GM18498 (cell line): Measurements from ENCODE around the gene NEURL1.

Source experiments
- ATAC-seq: cut with Tn5 transposase; IDR thresholded peaks from one replicate; pipeline ENCODE4 v1.9.1; 2021; ENCODE audit warnings: mild to moderate bottlenecking, moderate library complexity; ENCODE audit not compliant: unreplicated experiment

The NEURL1 gene

DNA sequence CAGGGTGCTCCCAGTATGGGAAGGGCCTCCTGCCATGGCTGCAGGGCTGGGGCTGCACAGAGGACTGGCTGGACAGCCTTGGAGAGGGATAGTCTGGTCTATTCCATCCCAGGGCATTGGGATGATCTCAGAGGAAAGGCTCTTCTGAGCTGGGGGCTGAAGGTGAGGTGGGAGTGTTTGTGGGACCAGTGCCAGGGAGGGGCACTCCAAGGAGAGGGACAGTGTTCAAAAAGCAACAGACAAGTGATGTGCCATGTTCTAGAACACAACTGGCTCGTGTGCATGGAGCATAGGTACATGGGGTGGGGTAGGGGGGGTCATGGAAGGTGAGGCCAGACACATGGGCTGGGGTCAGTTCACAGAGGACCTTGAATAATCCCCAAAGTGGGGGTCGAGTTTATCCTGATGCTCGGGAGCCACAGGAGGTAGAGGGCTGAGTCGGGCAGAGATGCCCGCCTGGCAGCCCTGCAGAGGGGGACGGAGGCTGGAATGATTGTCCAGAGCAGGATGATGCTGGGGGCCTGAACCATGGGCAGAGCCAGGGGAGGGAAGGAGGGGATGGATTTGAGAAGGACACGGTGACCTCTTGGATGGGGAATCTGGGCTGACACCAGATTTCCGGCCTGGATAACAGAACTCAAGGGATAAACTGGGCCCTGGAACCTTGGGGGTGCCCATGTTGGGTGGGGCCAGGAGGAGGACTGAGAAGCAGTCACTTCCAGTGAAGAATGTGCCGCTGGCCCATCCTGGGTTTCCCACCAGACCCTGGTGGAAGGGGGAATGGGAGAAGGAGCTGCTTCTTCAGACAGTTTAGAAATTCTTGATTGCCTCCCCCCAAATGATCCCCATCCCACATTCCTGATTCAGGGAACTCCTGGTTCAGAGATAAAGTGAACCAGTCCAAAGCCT, 50.4 kb downstream of the NEURL1 start:
- ATAC-seq, result no peak

DNA sequence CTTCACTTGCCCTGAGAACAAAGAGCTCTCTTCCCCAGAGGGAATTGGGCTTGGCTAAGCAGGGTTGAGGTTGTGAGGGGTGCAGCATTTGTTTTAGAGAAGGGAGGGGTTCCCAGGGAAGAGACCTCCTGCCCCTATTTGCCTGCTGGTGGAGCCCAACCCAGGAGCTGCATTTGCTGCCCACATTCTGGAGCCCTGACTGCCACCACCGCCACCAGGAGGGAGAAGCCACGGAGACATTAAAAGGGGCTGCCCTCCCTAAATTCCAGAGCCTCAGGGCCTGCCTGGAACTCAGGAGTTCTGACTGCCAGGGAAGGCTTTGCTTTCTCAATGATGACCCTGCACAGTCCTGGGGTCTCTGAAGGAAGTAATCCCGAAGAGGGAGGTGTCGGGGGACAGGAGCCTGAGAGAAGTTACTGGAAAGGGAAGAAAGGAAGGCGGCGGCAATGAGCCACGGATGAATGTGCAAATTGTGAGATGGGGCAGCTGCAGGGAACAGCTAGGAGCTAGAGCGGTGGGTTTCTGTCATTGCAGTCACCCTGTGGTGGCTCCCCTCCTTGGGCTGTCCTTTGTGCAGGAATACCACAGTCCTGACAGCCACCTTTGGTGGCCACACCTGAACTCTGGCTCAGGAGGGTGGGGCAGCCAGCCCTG, 51.3 kb downstream of the NEURL1 start:
- no peak for ATAC-seq

DNA sequence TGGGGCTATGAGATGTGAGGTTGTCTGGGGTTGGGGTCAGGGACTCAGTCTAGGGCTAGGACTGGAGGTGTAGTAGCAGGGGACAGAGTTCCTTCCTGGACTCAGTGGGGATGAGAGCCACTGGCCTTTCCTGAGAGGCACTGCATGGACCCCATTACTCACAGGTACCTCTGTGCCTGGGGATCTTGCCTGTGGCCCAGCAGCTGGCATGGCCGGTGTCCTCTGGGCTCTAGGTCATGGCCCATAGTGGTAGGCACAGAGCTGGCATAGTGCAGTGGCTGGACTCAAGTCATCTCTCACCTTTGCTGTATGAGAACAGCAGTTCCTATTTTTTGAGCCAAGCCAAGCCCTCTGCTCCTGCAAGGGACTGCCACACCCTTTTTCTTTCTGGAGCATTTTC, 51.9 kb downstream of the NEURL1 start:
- ATAC-seq, result no peak

DNA sequence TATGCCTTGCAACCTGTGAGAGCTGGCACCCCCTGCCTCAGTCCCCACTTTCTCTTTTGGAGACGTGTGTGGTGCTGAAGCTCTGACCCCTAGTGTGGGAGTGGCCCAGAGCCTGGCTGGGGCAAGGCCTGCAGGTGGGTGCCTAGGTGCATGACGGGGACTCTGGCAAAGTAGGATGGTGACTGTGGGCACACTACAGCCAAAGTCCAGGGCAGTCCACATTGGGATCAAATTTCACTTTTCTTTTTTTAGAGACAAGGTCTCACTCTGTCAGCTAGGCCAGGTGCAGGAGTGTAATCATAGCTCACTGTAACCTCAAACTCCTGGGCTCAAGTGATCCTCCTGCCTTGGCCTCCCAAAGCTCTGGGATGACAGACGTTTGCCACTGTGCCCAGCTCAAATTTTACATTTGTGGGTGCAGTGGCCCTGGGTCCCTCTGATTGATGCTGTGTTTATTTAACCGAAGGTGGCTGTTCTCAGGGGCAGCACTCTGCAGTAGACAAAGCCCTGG, 52.3 kb downstream of the NEURL1 start:
- ATAC-seq, result no peak

DNA sequence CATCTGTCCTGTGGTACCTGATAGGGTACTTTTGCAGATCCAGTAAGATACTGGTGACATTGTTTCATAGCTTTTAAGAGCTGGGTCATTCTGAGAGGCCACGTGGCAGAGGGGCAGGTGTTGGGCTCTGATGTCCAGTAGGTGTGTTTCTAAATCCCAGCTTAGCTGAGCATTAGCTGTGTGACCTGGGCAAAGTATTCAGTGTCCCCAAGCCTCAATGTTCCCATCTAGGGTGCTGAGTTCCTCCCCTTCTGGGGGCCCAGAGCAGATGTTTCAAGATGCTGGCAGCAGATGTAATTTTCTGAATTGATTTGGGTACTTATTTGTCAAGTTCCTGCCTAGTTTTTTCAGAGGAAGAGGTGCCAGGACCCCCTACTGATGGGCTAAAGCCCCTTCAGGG, 52.9 kb downstream of the NEURL1 start:
- ATAC-seq, result no peak

DNA sequence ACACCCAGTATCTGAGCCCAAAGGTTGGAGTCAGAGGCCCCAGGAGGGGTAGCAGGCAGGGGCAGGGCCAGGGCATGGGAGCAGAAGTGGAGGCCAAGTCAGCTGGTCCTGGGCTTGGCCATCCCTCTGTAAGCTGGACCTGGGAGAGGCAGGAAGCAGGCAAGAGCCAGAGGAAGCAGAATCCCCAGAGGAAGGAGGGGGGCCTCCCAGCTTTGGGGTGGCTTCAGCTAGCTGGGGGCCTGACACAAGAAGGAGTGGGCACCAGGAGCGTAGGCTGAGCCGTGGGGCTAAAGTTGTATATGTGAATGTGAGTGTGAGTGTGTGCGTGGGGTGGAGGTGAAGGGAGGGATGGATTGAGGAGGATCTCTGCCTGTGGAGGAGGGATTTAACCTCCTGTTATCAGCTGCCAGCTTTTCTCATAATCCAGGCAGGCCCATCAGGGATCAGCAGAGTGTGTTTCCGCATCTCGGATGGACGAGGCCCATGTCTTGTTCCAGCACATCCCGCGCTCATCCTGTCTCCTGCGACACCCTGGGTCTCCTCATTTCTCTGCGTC, 54.0 kb downstream of the NEURL1 start:
- ATAC-seq, result no peak

DNA sequence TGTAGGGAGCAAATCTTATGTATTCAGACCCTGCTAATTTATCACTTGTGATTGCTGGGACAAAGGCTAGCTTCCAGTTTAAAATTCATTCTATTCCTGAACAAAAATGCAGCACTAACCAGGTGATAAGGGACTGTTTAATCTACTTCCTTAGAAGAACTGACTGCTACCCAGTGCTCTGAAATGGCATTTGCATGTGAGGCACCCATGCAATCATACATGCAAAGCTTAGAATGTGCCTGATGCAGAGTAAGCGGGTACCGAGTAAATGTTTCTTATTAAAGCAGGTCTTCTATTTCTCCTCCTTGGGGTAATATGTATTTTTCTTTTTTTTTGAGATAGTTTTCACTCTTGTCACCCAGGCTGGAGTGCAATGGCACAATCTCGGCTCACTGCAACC, 54.5 kb downstream of the NEURL1 start:
- no peak for ATAC-seq

DNA sequence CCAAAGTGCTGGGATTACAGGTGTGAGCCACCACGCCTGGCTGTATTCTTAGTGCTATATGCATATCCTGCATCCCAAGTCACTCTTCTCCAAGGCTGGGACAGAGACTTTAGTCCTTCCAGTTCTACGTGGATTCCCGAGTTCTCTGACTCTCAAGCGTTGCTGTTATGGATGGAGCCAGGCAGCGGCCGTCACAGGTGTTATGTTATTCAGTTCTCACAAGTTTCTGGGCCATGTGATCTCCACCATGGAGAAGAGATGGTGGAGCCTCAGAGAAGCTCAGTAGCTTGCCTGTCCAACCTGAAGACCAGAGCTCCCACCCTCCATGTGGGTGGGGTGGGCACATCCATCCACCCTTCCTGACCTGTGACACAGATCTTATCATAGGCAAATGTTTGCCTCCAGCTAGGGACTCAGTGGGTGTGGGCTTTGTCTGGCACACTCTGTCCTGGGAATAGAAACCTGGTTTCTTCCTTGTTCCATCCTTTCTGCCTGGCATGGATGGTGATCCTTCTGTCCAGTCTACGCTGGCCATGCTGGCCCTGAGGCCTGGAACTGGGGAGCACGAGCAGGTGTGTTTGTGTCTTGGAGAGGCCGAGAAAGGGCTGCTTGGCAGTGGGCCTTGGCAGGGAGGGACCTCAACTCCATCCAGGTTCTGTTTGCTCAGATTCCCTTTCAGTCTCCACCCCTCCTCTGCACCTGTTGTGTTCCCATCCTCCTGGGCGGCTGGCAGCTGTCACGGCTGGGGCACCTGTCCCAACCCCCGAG, 55.3 kb downstream of the NEURL1 start:
- ATAC-seq, result no peak

DNA sequence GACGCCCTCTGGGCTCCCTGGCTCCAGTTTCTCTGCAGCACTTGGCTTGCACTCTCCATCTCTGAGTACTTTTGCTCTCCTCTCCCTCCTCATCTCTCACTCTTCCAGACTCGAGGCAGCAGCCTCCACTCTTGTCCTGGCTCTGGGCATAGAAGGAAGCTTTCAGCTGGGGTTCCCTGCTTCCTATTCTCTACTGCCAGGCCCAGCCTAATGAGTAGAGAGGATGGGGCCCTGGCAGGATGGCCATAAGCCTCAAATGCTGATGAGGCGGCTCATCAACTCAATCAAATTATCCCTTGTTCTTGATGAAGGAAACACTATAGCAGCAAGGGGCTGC, 55.8 kb downstream of the NEURL1 start:
- no peak for ATAC-seq

DNA sequence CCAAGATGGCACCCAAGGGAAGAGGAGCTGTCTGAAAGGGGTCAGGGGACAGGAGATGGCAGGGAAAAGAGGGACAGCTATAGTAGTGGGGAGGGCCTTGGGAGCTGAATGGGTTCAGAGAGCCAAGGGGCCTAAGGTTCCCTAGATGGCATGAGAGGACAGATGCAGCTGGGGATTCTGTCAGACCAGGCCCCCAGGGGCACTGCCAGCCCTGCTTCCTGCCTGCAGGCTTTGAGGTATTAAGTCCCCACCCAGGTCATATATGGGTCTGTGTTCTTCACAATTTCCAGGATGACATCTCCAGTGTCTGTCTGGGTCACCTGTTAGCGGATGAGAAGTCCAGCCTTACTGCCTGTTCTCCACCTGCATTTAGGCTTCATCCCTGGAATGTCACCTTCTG, 56.7 kb downstream of the NEURL1 start:
- ATAC-seq, result no peak

DNA sequence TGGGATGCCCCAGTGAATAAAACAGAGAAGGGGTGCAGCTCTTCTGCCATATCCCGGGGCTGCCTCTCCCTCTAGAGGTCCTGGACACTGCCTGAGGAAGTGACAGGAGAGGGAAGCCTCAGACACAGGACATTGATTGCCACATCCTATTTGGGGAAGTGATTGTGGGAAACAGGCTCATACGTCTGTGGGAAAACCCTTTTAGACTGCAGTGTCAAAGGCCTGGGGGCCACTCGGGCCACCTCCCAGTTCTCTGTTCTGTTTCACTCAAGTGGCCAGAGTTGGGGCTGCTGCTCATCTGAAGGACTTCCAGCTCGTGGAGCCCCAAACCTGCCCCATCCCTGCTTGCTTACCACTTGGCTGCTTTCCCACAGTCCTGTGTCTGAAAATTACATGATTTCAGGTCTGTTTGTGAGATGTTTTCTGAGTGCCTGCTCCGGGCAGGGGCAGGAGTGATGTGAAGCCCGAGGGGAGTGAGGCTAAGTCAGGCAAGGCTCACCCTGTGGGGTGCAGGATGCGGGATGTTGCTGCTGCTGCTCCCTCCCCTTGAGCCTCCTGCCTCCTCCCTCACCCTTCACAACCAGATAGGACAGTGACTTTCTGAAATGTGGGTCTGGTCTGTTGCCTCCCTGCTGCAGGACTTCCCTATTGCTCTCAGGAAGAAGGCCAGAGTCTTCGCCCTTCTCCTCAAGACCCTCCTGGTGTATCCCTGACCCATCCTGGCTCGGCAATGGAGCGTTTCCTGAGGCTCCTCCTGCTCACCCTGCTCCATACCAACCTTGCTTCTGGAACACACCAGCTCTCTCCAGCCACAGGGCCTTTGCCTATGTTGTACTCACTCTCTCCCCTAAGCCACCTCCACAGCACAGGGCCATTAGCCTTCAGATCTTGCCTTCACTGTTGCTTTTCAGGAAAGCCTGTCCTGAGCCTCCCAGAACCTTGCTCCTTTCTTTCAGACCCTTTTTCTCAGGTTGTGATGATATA, 58.4 kb downstream of the NEURL1 start:
- ATAC-seq, result no peak

DNA sequence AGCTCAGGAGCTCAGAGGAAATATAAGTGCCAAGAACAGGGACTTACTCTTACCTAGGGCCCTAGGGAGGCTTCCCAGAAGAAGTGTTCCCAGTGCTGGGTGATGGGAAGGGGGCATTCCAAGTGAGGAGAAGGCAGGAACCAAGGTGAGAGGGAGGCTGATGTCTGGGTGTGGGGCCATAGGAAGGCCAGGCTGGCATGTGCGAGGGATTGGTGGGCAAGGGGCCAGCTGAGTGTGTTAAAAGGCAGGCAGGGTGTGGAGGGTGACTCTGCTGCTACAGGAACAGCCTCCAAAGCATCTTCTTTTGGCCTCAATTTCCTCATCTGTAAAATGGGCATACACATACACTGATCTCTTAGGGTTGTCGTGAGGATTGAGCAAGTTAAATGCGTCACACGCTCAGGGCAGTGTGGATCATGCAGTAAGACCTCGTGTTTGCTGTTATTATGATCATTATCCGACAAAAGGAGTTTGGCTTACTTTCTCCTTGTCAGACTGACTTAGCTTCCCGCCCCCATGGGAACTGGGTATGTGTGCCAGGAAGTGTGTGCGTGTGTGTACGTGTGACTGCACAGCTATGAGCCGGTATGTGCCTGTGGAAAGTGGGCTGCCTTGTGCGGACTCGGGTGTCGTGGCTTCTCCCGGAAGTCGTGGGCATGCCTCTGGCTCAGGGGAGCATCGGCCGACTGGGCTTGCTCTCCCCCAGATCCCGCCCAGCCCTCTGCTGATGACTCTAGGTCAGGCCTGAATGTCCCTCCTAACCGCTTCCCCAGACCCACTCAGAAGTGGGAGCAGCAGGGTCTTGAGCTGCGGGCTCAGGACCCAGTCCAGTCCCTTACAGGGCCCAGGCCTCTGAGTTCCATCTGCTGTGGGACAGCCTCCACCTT, 59.6 kb downstream of the NEURL1 start:
- no peak for ATAC-seq

DNA sequence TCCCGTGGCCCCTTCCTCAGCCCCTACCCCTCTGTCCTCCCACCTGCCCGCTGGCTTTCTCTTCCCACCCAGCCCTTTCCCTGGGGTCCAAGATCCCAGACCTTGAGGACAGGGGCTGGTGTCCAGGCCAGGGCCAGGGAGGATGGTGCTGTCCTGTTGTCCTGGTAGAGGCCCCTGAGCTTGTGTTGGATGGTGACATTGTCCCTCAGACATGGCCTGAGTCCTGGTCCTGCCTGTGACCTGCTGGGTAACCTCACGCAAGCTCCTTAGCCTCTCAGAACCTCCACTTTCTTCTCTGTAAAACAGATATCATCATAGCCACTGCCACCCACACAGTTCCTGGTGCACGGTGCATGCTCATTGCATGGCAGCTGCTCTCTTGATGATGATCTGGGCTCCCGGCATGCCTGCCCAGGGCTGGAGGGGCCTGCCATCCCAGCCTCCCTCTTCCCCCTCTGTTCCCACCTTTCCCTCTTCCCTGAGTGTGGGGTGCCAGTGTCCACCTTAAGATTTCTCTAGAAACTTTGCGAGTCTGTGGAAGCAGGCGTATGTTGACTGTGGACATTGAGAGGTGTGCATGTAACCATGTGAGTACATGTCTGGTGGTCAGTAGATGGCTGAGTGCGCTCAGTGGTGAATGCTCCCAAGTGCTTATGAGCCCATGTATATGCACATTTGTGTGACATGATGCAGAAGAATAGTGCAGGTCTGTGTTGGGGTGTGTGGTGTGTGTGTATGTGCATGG, 60.4 kb downstream of the NEURL1 start:
- no peak for ATAC-seq

DNA sequence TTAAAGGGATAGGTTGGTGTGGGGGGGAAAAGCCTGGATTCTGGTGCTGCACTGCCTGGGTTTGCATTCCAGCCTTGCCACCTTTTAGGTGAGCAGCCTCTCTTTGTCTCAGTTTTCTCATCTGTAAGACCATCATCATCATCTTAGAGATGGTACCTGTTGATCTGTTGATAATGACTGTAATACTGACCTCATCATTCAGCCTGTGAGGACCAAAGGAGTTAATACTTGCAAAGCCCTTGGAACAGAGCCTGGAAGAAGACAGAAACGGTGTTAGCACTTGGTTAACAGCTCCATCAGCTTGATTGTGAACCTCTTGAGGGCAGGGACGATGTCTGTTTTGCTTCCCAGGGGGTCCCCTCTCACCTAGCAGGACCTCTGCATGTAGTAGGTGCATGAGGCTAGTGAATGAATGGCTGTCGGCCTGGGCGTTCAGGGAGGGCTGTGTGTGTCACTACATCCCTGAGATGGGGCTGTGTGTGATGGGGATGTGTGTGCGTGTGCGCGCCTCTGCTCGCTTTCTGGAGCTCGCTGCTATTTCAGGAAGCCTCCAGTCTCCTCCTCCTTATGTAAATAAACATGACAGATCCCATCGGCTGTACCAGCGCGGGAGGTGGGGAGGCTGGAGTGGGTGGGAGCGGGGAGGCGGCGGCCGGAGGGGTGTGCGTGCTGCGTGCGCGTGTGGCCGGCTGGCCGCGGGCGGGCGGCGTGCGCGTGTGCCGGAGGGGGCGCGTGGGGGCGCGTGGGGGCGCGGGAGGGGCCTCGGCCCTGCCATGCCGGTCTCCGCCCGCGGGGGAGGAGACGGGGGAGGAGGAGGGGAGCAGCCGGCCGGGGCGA, 61.2 kb downstream of the NEURL1 start:
- no peak for ATAC-seq

DNA sequence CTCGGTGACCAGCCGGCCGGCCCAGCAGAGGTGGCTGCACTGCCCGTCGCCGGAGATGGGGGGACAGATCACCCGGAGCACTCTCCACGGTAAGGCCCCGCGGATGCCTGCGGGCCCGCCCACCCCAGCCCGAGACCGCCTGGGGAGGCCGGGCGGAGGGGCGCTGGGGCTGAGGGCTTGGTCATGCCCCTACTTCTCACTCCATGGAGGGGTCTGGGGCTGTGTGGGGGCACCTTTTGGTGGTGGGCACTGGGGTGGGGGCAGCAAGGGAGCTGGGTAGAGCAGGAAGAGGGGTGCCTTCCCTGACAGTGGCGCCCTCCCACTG, 61.8 kb downstream of the NEURL1 start:
- no peak for ATAC-seq

DNA sequence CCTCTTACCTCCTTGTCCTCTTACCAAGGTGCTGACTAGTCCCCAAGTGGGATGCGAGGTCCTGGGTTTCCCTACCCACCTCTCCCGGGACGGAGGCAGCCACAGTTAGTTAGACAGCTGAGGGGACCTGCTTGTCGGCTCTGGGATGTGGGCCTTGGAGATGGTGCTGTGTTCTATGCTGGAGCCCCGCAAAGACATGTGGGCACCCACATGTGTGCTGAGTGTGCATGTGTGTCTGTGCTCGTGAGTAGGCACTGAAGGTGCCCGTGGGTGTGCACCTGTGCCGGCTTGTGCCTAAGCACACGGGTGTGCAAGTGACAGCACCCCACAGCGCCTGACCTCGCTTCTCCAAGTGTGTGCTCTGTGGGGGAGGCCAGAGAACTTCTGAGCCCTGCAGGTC, 62.2 kb downstream of the NEURL1 start:
- ATAC-seq, result no peak

DNA sequence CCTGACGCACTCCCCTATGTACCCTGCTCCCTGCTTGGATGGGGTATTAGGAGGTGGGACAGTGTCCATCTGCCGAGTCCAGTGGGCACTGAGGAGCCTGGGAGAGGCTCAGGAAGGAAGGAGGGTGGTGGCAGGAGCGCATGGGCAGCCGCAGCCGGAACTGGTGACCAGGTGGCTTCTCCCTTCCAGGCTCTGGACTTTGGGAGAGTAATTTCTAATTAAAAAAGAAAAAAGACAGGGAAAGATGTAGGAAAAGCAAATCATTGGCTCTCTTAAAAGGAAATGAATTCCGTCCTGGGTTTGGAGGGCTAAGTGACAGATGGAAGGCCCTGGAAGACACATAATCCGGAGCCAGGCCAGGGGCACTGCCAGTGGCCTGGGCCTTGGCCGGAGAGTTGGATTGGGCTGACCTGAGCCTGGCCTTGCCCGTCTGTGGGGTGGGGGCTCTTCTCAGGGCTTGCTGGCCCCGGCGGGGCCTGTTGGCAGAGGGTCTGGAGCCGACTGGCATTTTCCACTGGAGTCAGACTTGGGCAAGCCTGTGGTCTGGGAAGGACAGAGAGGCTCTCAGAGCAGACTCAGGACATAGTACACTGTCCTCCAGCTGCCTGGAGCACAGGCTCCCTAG, 63.0 kb downstream of the NEURL1 start:
- no peak for ATAC-seq
